Upper lobe of left lung (tissue), 6 donors: Measurements from ENCODE around the gene GLIPR1L1. TPM values are rescaled to one million over a fixed set of nuclear protein-coding genes. Genes with fewer than 3 reads are reported as not detected.

ENCODE experiments used
- ATAC-seq, 2 donors: fragments of 200-7000 bp; cut with Tn5 transposase; one replicate each; pipeline ENCODE4 v1.9.1; 2022; ENCODE audit warnings: mild to moderate bottlenecking in 2 of 2, moderate library complexity in 2 of 2; ENCODE audit not compliant: low FRiP score in 2 of 2
- DNase-seq, 2 donors: peaks; one replicate each; pipeline ENCODE4 v3.0.0-alpha.2; 2019 to 2020
- H3K27ac ChIP-seq, 4 donors: fragments of 200-600 bp; sonication (generic); one replicate each; pipeline ENCODE4 v1.5.1; 2016 to 2019
- H3K27me3 ChIP-seq, 4 donors: fragments of 200-600 bp; sonication (generic); one replicate each; pipeline ENCODE4 v1.5.1; 2017 to 2019
- H3K36me3 ChIP-seq, 4 donors: fragments of 200-600 bp; sonication (generic); one replicate each; pipeline ENCODE4 v1.5.1; 2016 to 2019
- H3K4me1 ChIP-seq, 4 donors: fragments of 200-600 bp; sonication (generic); one replicate each; pipeline ENCODE4 v1.5.1; 2018 to 2019
- H3K4me3 ChIP-seq, 4 donors: fragments of 200-600 bp; sonication (generic); one replicate each; pipeline ENCODE4 v1.5.1; 2017 to 2019; ENCODE audit warnings: mild to moderate bottlenecking in 2 of 4, moderate library complexity in 1 of 4
- H3K9me3 ChIP-seq, 4 donors: fragments of 200-600 bp; sonication (generic); one replicate each; pipeline ENCODE4 v1.5.1; 2018 to 2019
- EP300 ChIP-seq, 4 donors: sonication (generic); formaldehyde crosslinking; IDR thresholded peaks; one replicate each; pipeline ENCODE4 v1.5.1; 2017; ENCODE audit warnings: antibody characterized with exemption in 4 of 4, control low read depth in 2 of 4
- POLR2A ChIP-seq, 4 donors: fragments of 450-650 bp; IDR thresholded peaks; one replicate each; pipeline ENCODE4 v1.5.1; 2016 to 2017; ENCODE audit warnings: antibody characterized with exemption in 4 of 4, mild to moderate bottlenecking in 2 of 4
- POLR2AphosphoS5 ChIP-seq, 2 donors: sonication (generic); formaldehyde crosslinking; IDR thresholded peaks; one replicate each; pipeline ENCODE4 v1.5.1; 2017; ENCODE audit warnings: antibody characterized with exemption in 2 of 2
- WGBS, 2 donors: methylation state at CpG; one replicate each; pipeline ENCODE4 v1.1.5; 2017 to 2018; 5-methylcytosine and 5-hydroxymethylcytosine counted together
- total RNA-seq, 6 donors: library from RNA; depleted of rRNA in 4 of 6; stranded (reverse); fragments of >200 nt in 4 of 6; gene quantifications; one replicate each; pipeline versions ENCODE4 v1.1.0 to v1.2.1, GENCODE V29; 2016 to 2021
- TF ChIP-seq, protein P1 (sequence below), 6 experiments: fragments of 450-650 bp in 4 of 6; fragments of 200-600 bp in 2 of 6; sonication (generic) in 2 of 6; IDR thresholded peaks; one replicate each; pipeline ENCODE4 v1.5.1; 2016 to 2019; ENCODE audit warnings: antibody characterized with exemption in 6 of 6
- donor health status: DM: no; HTN: no; CAD: no; lungs with moderate emphysema.
- donor health status: DM: no; HTN: yes; CAD: no; lungs with severe emphysema.

Gene GLIPR1L1
- total RNA-seq, 6 donors from 2014 or later = not detected

DNA sequence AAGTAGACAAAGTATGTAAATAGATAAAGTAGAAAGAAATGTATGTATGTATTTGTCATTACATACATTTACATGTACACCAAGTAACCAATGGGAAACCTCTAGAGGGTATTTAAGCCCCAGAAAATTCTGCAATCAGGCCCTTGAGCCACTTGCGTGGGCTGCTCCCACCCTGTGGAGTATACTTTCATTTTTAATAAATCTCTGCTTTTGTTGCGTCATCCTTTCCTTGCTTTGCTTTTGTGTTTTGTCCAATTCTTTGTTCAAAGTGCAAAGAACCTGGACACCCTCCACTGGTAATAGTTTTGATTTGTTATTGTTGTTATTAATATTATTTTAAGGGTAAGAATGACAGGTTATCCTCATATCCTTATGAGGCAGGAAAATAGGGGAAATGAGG, 26.2 kb upstream of the GLIPR1L1 start:
- no peaks in the 10 kb centered on the region for H3K27me3 ChIP-seq
- H3K4me3 ChIP-seq = no peak overlapping the region
- H3K27ac ChIP-seq = no peak overlapping the region
- peaks cover 0 to 8% (median 0%) of the 10 kb centered on the region in 4 donors for H3K36me3 ChIP-seq
- no peak for DNase-seq
- TF ChIP-seq, protein P1, sequence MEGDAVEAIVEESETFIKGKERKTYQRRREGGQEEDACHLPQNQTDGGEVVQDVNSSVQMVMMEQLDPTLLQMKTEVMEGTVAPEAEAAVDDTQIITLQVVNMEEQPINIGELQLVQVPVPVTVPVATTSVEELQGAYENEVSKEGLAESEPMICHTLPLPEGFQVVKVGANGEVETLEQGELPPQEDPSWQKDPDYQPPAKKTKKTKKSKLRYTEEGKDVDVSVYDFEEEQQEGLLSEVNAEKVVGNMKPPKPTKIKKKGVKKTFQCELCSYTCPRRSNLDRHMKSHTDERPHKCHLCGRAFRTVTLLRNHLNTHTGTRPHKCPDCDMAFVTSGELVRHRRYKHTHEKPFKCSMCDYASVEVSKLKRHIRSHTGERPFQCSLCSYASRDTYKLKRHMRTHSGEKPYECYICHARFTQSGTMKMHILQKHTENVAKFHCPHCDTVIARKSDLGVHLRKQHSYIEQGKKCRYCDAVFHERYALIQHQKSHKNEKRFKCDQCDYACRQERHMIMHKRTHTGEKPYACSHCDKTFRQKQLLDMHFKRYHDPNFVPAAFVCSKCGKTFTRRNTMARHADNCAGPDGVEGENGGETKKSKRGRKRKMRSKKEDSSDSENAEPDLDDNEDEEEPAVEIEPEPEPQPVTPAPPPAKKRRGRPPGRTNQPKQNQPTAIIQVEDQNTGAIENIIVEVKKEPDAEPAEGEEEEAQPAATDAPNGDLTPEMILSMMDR (IDR thresholded peaks at IDR 0.05) = no peak
- TF ChIP-seq EP300 (IDR thresholded peaks at IDR 0.05) = no peak
- no peak for TF ChIP-seq POLR2AphosphoS5 (IDR thresholded peaks at IDR 0.05)
- no peak for TF ChIP-seq POLR2A (IDR thresholded peaks at IDR 0.05)
- H3K9me3 ChIP-seq = no peaks in the 10 kb centered on the region
- WGBS, 2 donors = 91 to 94% methylated on average over 2 of the region's 2 CpGs
- no peaks in the 10 kb centered on the region for H3K4me1 ChIP-seq
- ATAC-seq = no peak

- H3K27ac ChIP-seq = no peak overlapping the region
- no peak overlapping the region for H3K4me3 ChIP-seq
- 79 to 91% methylated on average over 3 of the region's 3 CpGs for WGBS, 2 donors
- H3K9me3 ChIP-seq = no peaks in the 10 kb centered on the region
- no peak for DNase-seq
- H3K27me3 ChIP-seq = no peaks in the 10 kb centered on the region
- no peaks in the 10 kb centered on the region for H3K4me1 ChIP-seq
- TF ChIP-seq, protein P1 (IDR thresholded peaks at IDR 0.05) = no peak
- TF ChIP-seq EP300 (IDR thresholded peaks at IDR 0.05) = no peak
- no peak for TF ChIP-seq POLR2AphosphoS5 (IDR thresholded peaks at IDR 0.05)
- no peak for TF ChIP-seq POLR2A (IDR thresholded peaks at IDR 0.05)
- no peak for ATAC-seq
- H3K36me3 ChIP-seq = no peaks in the 10 kb centered on the region
These were observed 23.1 kb upstream of the GLIPR1L1 start for GRCh38 chr12:75311369-75311768.

- no peak for ATAC-seq
- no peaks in the 10 kb centered on the region for H3K27me3 ChIP-seq
- H3K4me3 ChIP-seq = no peak overlapping the region
- no peak overlapping the region for H3K27ac ChIP-seq
- no peaks in the 10 kb centered on the region for H3K4me1 ChIP-seq
- no peak for DNase-seq
- TF ChIP-seq EP300 (IDR thresholded peaks at IDR 0.05) (no peak), POLR2A (IDR thresholded peaks at IDR 0.05) (no peak), POLR2AphosphoS5 (IDR thresholded peaks at IDR 0.05) (no peak)
- TF ChIP-seq, protein P1 (IDR thresholded peaks at IDR 0.05) = no peak
- no peaks in the 10 kb centered on the region for H3K36me3 ChIP-seq
- no peaks in the 10 kb centered on the region for H3K9me3 ChIP-seq
These were observed 19.0 kb upstream of the GLIPR1L1 start for GRCh38 chr12:75315518-75315917.

GRCh38 chr12:75317784-75318183, 16.7 kb upstream of the GLIPR1L1 start:
- no peak for ATAC-seq

GRCh38 chr12:75322464-75322863, 12.0 kb upstream of the GLIPR1L1 start:
- 0% methylated on average over 1 of the region's 1 CpG for WGBS, 2 donors
- H3K4me3 ChIP-seq = no peak overlapping the region

More at GRCh38 chr12:75317784-75318183, 16.7 kb upstream of the GLIPR1L1 start:
- TF ChIP-seq POLR2A (IDR thresholded peaks at IDR 0.05) (no peak), POLR2AphosphoS5 (IDR thresholded peaks at IDR 0.05) (no peak), EP300 (IDR thresholded peaks at IDR 0.05) (no peak)
- TF ChIP-seq, protein P1 (IDR thresholded peaks at IDR 0.05) = no peak
- Histone ChIP-seq H3K4me3 (no peak overlapping the region), H3K36me3 (no peaks in the 10 kb centered on the region), H3K4me1 (no peaks in the 10 kb centered on the region), H3K27me3 (no peaks in the 10 kb centered on the region), H3K9me3 (no peaks in the 10 kb centered on the region), H3K27ac (no peak overlapping the region)
- WGBS, 2 donors = 88 to 92% methylated on average over 3 of the region's 3 CpGs
- DNase-seq = no peak

More at GRCh38 chr12:75322464-75322863, 12.0 kb upstream of the GLIPR1L1 start:
- Histone ChIP-seq H3K4me1 (no peaks in the 10 kb centered on the region), H3K27me3 (no peaks in the 10 kb centered on the region), H3K27ac (no peak overlapping the region), H3K9me3 (no peaks in the 10 kb centered on the region), H3K36me3 (no peaks in the 10 kb centered on the region)
- TF ChIP-seq EP300 (IDR thresholded peaks at IDR 0.05) (no peak), POLR2AphosphoS5 (IDR thresholded peaks at IDR 0.05) (no peak), POLR2A (IDR thresholded peaks at IDR 0.05) (no peak)
- TF ChIP-seq, protein P1 (IDR thresholded peaks at IDR 0.05) = no peak
- ATAC-seq = no peak
- DNase-seq = no peak
